ENCODE measurements around the gene ATP2B2. TPM values are rescaled to one million over a fixed set of nuclear protein-coding genes. Genes with fewer than 3 reads are reported as not detected.

The ATP2B2 gene
- total RNA-seq, 1 donor from 2014 or later, result not detected

- intact Hi-C loops (cut with micrococcal nuclease), result no loop called here
Measured at GRCh38 chr3:10334042-10334441, 171.3 kb downstream of the ATP2B2 start.

GRCh38 chr3:10333349-10333650, 172.1 kb downstream of the ATP2B2 start:
- intact Hi-C loops (cut with micrococcal nuclease), result no loop called here

GRCh38 chr3:10332481-10333348, 172.7 kb downstream of the ATP2B2 start:
- intact Hi-C loops (cut with micrococcal nuclease), result no loop called here

- intact Hi-C loops (cut with micrococcal nuclease), result no loop called here
Measured at GRCh38 chr3:10331320-10331719, 174.1 kb downstream of the ATP2B2 start.

- intact Hi-C loops (cut with micrococcal nuclease), result no loop called here
Measured at GRCh38 chr3:10330319-10330718, 175.1 kb downstream of the ATP2B2 start.

GRCh38 chr3:10329495-10330015, 175.8 kb downstream of the ATP2B2 start:
- intact Hi-C loops (cut with micrococcal nuclease), result no loop called here

- intact Hi-C loops (cut with micrococcal nuclease), result no loop called here
Measured at GRCh38 chr3:10328460-10329071, 176.8 kb downstream of the ATP2B2 start.

GRCh38 chr3:10327592-10327991, 177.8 kb downstream of the ATP2B2 start:
- intact Hi-C loops (cut with micrococcal nuclease), result no loop called here

GRCh38 chr3:10322352-10322710, 183.1 kb downstream of the ATP2B2 start:
- intact Hi-C loops (cut with micrococcal nuclease), result loop anchor here (1.0 to 5.0 kb wide), 3 partner anchors 310 to 480 kb away; partner anchors contain the start of genes CRELD1 and RPUSD3

- intact Hi-C loops (cut with micrococcal nuclease), result loop anchor here (1.0 to 5.0 kb wide), 9 partner anchors 73 to 673 kb away; partner anchors contain the start of genes BRK1, CRELD1, FANCD2 and JAGN1
Measured at GRCh38 chr3:10321630-10322351, 183.6 kb downstream of the ATP2B2 start.

- intact Hi-C loops (cut with micrococcal nuclease), result loop anchor here (2.0 to 5.0 kb wide), 3 partner anchors 308 to 671 kb away; partner anchors contain the start of genes MTMR14 and RPUSD3
Measured at GRCh38 chr3:10320320-10320677, 185.1 kb downstream of the ATP2B2 start.

GRCh38 chr3:10319804-10320203, 185.6 kb downstream of the ATP2B2 start:
- intact Hi-C loops (cut with micrococcal nuclease), result loop anchor here (2.0 to 5.0 kb wide), 3 partner anchors 308 to 671 kb away; partner anchors contain the start of genes MTMR14 and RPUSD3

GRCh38 chr3:10319251-10319650, 186.1 kb downstream of the ATP2B2 start:
- intact Hi-C loops (cut with micrococcal nuclease), result no loop called here

GRCh38 chr3:10317961-10318350, 187.4 kb downstream of the ATP2B2 start:
- intact Hi-C loops (cut with micrococcal nuclease), result no loop called here

- intact Hi-C loops (cut with micrococcal nuclease), result no loop called here
Measured at GRCh38 chr3:10317311-10317960, 187.9 kb downstream of the ATP2B2 start.

GRCh38 chr3:10315771-10316344, 189.5 kb downstream of the ATP2B2 start:
- intact Hi-C loops (cut with micrococcal nuclease), result no loop called here

- intact Hi-C loops (cut with micrococcal nuclease), result no loop called here
Measured at GRCh38 chr3:10315101-10315500, 190.3 kb downstream of the ATP2B2 start.

- intact Hi-C loops (cut with micrococcal nuclease), result no loop called here
Measured at GRCh38 chr3:10312861-10313260, 192.5 kb downstream of the ATP2B2 start.

GRCh38 chr3:10312391-10312790, 193.0 kb downstream of the ATP2B2 start:
- intact Hi-C loops (cut with micrococcal nuclease), result no loop called here

- intact Hi-C loops (cut with micrococcal nuclease), result no loop called here
Measured at GRCh38 chr3:10311710-10312109, 193.7 kb downstream of the ATP2B2 start.

- intact Hi-C loops (cut with micrococcal nuclease), result no loop called here
Measured at GRCh38 chr3:10310578-10310977, 194.8 kb downstream of the ATP2B2 start.

Measured in T-helper 2 cell treated with Interferon-gamma antibody and Interleukin-4, amounts not matched to agents 100 ng/mL and 5 ng/mL, for 36 hours (primary cell).